GM12874 (cell line): ENCODE measurements around the gene OR6X1.

Experiments used
- TF ChIP-seq, protein P1 (sequence below): IDR thresholded peaks from 2 replicates; pipeline ENCODE4 v1.5.1; 2011; ENCODE audit warnings: low read depth, mild to moderate bottlenecking, control low read depth, low read length, moderate library complexity; ENCODE audit not compliant: insufficient read depth

The OR6X1 gene

DNA sequence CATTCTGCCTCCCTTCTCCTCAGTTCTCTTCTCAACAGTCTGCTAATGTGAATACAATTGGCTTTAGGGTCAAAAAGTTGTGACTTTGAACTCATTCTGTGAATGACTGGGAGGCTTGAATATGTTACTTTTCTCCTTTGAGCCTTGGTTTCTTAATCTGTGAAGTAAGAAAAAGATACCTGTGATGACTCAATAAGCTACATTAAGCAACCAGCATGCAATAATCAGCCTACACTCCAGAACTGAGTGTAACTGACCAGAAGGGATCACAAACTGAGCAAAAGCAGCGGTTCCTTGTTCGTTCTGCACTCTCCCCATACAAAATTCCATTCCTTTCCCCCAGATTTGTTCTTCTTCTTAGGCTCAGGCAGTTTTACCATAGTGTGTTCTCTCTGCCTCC, 36.3 kb downstream of the OR6X1 start:
- TF ChIP-seq, protein P1, sequence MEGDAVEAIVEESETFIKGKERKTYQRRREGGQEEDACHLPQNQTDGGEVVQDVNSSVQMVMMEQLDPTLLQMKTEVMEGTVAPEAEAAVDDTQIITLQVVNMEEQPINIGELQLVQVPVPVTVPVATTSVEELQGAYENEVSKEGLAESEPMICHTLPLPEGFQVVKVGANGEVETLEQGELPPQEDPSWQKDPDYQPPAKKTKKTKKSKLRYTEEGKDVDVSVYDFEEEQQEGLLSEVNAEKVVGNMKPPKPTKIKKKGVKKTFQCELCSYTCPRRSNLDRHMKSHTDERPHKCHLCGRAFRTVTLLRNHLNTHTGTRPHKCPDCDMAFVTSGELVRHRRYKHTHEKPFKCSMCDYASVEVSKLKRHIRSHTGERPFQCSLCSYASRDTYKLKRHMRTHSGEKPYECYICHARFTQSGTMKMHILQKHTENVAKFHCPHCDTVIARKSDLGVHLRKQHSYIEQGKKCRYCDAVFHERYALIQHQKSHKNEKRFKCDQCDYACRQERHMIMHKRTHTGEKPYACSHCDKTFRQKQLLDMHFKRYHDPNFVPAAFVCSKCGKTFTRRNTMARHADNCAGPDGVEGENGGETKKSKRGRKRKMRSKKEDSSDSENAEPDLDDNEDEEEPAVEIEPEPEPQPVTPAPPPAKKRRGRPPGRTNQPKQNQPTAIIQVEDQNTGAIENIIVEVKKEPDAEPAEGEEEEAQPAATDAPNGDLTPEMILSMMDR: no peak

GRCh38 chr11:123707606-123708205, 46.6 kb downstream of the OR6X1 start:
- TF ChIP-seq, protein P1: peak; percentile 55

DNA sequence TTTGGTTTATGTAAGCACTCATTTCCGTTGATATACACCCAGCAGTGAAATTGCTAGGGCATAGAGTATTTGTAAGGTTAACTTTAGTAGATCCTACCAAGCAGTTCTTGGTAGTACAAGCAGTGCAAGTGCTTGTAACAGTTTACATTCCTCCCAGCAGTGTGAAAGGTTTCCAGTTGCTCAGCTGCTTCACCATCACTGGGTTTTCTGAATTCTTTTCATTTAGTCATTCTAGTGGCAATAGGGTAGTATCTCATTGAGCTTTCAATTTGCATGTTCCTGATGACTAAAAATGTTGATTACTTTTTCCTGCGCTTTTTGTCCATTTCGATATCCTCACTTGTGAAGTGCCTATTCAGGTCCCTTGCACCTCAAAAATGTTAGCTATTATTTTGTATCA, 47.1 kb downstream of the OR6X1 start:
- TF ChIP-seq, protein P1: no peak

DNA sequence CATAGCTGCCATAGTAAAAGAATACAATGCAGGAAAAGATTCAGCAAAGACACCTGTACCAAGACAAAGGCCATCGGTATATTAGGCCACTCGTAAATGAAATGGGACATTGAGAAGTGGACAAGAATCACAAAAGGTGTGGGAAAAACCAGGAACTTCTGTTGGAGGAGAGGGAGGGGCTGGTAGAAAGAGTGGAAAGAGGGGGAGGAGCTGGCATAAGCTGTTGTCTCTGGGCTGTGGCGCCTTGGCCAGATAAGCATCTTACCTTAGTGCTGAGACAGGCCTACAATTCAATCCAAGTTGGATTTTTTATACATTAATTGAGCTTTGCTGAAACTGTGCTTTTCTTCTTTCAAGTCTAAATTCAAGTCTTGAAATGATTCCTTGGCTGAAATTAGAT, 50.0 kb downstream of the OR6X1 start:
- TF ChIP-seq, protein P1: no peak
